ENCODE data around the gene GALNT2.

Gene GALNT2

GRCh38 chr1:230136453-230137336 lies 69.7 kb downstream of the GALNT2 start:
- peak; percentile 70 for DNase-seq

- no peak for DNase-seq
Observed at GRCh38 chr1:230137337-230137815, 70.3 kb downstream of the GALNT2 start.

- DNase-seq, result no peak
Observed at GRCh38 chr1:230138561-230139239, 71.7 kb downstream of the GALNT2 start.

- DNase-seq, result no peak
Observed at GRCh38 chr1:230139315-230139714, 72.3 kb downstream of the GALNT2 start.

GRCh38 chr1:230139741-230140140 lies 72.7 kb downstream of the GALNT2 start:
- DNase-seq, result no peak

GRCh38 chr1:230140221-230141020 lies 73.4 kb downstream of the GALNT2 start:
- no peak for DNase-seq

GRCh38 chr1:230141021-230141648 lies 74.1 kb downstream of the GALNT2 start:
- DNase-seq, result no peak

- DNase-seq, result no peak
Observed at GRCh38 chr1:230141797-230142607, 75.0 kb downstream of the GALNT2 start.

GRCh38 chr1:230142608-230143210 lies 75.7 kb downstream of the GALNT2 start:
- DNase-seq, result no peak

GRCh38 chr1:230143534-230143933 lies 76.5 kb downstream of the GALNT2 start:
- no peak for DNase-seq

GRCh38 chr1:230144010-230144614 lies 77.1 kb downstream of the GALNT2 start:
- no peak for DNase-seq

GRCh38 chr1:230144758-230145504 lies 77.9 kb downstream of the GALNT2 start:
- DNase-seq, result no peak

- DNase-seq, result no peak
Observed at GRCh38 chr1:230145505-230145899, 78.5 kb downstream of the GALNT2 start.

GRCh38 chr1:230145953-230146476 lies 79.0 kb downstream of the GALNT2 start:
- no peak for DNase-seq

GRCh38 chr1:230146709-230147108 lies 79.7 kb downstream of the GALNT2 start:
- no peak for DNase-seq

GRCh38 chr1:230147253-230148125 lies 80.5 kb downstream of the GALNT2 start:
- no peak for DNase-seq

- no peak for DNase-seq
Observed at GRCh38 chr1:230148126-230148652, 81.2 kb downstream of the GALNT2 start.

GRCh38 chr1:230148768-230149469 lies 81.9 kb downstream of the GALNT2 start:
- DNase-seq, result no peak
